SK-N-SH (cell line): ENCODE data around the gene CNTNAP2. TPM values are rescaled to one million over a fixed set of nuclear protein-coding genes. Genes with fewer than 3 reads are reported as not detected.

Experiments used
- CTCF ChIA-PET: fragments of 300-600, 350-600 bp; formaldehyde crosslinking; extraction: SDS; loops from one replicate; lab custom pipeline; 2021; lab: Yijun Ruan, JAX
- POLR2A ChIA-PET: fragments of 350-600 bp; sonication (Branson Sonifier 250); formaldehyde crosslinking; extraction: SDS; loops from one replicate; lab custom pipeline; 2020; ENCODE audit warnings: antibody characterized with exemption, inconsistent platforms; lab: Yijun Ruan, JAX
- DNase-seq: peaks from one replicate; pipeline ENCODE4 v3.0.0; 2012
- H2AFZ ChIP-seq: fragments of 200-600 bp; sonication (generic); 2 replicates; pipeline ENCODE4 v1.8.1; 2016; ENCODE audit warnings: antibody characterized with exemption, mild to moderate bottlenecking, low read depth
- H3F3A ChIP-seq: fragments of 200-600 bp; sonication (generic); replicated peaks from 2 replicates; pipeline ENCODE3; 2016; ENCODE audit warnings: antibody characterized with exemption, mild to moderate bottlenecking; ENCODE audit not compliant: insufficient read depth
- H3K27ac ChIP-seq, 2 experiments: fragments of 200-500 bp in 1 of 2; fragments of 200-600 bp in 1 of 2; sonication (Bioruptor generic) in 1 of 2; sonication (generic), shearing (Covaris generic) in 1 of 2; 2 replicates each; pipeline versions ENCODE4 v1.5.1 to v1.6.1; 2014 to 2016; ENCODE audit warnings: low read depth in 2 of 2, inconsistent platforms in 1 of 2, low read length in 1 of 2, mild to moderate bottlenecking in 1 of 2, mixed read lengths in 1 of 2
- H3K27me3 ChIP-seq: fragments of 200-600 bp; sonication (generic), shearing (Covaris generic); 2 replicates; pipeline ENCODE4 v1.6.1; 2016; ENCODE audit warnings: mixed run types; ENCODE audit not compliant: insufficient read depth
- H3K36me3 ChIP-seq, 2 experiments: fragments of 200-500 bp in 1 of 2; fragments of 200-600 bp in 1 of 2; sonication (Bioruptor generic) in 1 of 2; sonication (generic) in 1 of 2; replicated peaks in 1 of 2; 2 replicates each; pipeline versions ENCODE3 to v1.5.1; 2014 to 2016; ENCODE audit warnings: low read length in 1 of 2, mild to moderate bottlenecking in 1 of 2; ENCODE audit not compliant: insufficient read depth in 2 of 2, control insufficient read depth in 1 of 2
- H3K4me1 ChIP-seq, 2 experiments: fragments of 200-500 bp in 1 of 2; fragments of 200-600 bp in 1 of 2; sonication (Bioruptor generic) in 1 of 2; sonication (generic), shearing (Covaris generic) in 1 of 2; 2 replicates each; pipeline versions ENCODE4 v1.5.1 to v1.6.1; 2014 to 2016; ENCODE audit warnings: low read depth in 1 of 2, low read length in 1 of 2, mixed run types in 1 of 2; ENCODE audit not compliant: insufficient read depth in 2 of 2, control insufficient read depth in 1 of 2
- H3K4me2 ChIP-seq: fragments of 200-600 bp; sonication (generic), shearing (Covaris generic); 2 replicates; pipeline ENCODE4 v1.6.1; 2017; ENCODE audit warnings: mixed run types
- H3K4me3 ChIP-seq, 2 experiments: fragments of 200-500 bp in 1 of 2; fragments of 200-600 bp in 1 of 2; sonication (Bioruptor generic) in 1 of 2; sonication (generic), shearing (Covaris generic) in 1 of 2; 2 replicates each; pipeline versions ENCODE4 v1.5.1 to v1.8.1; 2014 to 2016; ENCODE audit warnings: low read depth in 2 of 2, inconsistent platforms in 1 of 2, low read length in 1 of 2, mild to moderate bottlenecking in 1 of 2, mixed read lengths in 1 of 2, moderate library complexity in 1 of 2
- H3K79me2 ChIP-seq: fragments of 200-600 bp; sonication (generic); 2 replicates; pipeline ENCODE4 v1.8.1; 2017; ENCODE audit warnings: mild to moderate bottlenecking; ENCODE audit not compliant: insufficient read depth
- H3K9ac ChIP-seq: fragments of 200-600 bp; sonication (generic); 2 replicates; pipeline ENCODE4 v1.6.1; 2017; ENCODE audit warnings: mixed run types
- H3K9me2 ChIP-seq: fragments of 200-600 bp; sonication (generic); 2 replicates; pipeline ENCODE4 v1.6.1; 2017; ENCODE audit warnings: mixed run types
- H3K9me3 ChIP-seq: fragments of 200-600 bp; sonication (generic); 2 replicates; pipeline ENCODE4 v1.6.1; 2017; ENCODE audit warnings: mixed run types, mild to moderate bottlenecking, moderate library complexity
- H4K20me1 ChIP-seq: fragments of 200-600 bp; sonication (generic); 2 replicates; pipeline ENCODE4 v1.6.1; 2017; ENCODE audit warnings: mild to moderate bottlenecking, mixed run types; ENCODE audit not compliant: insufficient read depth
- EP300 ChIP-seq, 2 experiments: IDR thresholded peaks; 2 replicates each; pipeline versions ENCODE4 v1.4.0 to v1.6.1; 2012; ENCODE audit warnings: borderline replicate concordance in 1 of 2, low read depth in 1 of 2, low read length in 1 of 2
- EZH2phosphoT487 ChIP-seq: fragments of 200-600 bp; sonication (generic); IDR thresholded peaks from 2 replicates; pipeline ENCODE4 v1.6.1; 2017; ENCODE audit warnings: low read depth, mixed run types, mild to moderate bottlenecking, antibody characterized with exemption, moderate library complexity, borderline replicate concordance
- FOXM1 ChIP-seq: IDR thresholded peaks from 2 replicates; pipeline ENCODE4 v1.4.0; 2012; ENCODE audit warnings: low read depth, mild to moderate bottlenecking
- JUND ChIP-seq: IDR thresholded peaks from 2 replicates; pipeline ENCODE4 v1.4.0; 2012
- MEF2A ChIP-seq: IDR thresholded peaks from 2 replicates; pipeline ENCODE4 v1.4.0; 2012; ENCODE audit warnings: low read depth, borderline replicate concordance
- MXI1 ChIP-seq: IDR thresholded peaks from 2 replicates; pipeline ENCODE4 v1.6.1; 2012; ENCODE audit warnings: mild to moderate bottlenecking, low read depth, low read length, improper control_type of control experiment
- NFIC ChIP-seq: IDR thresholded peaks from 2 replicates; pipeline ENCODE4 v1.4.0; 2012; ENCODE audit warnings: borderline replicate concordance
- NRF1 ChIP-seq: IDR thresholded peaks from 2 replicates; pipeline ENCODE4 v1.6.1; 2012; ENCODE audit warnings: low read depth, mild to moderate bottlenecking, low read length
- POLR2AphosphoS5 ChIP-seq: IDR thresholded peaks from 2 replicates; pipeline ENCODE4 v1.6.1; 2012; ENCODE audit warnings: low read depth, low read length
- RXRA ChIP-seq: IDR thresholded peaks from 2 replicates; pipeline ENCODE4 v1.4.0; 2012; ENCODE audit warnings: low read depth, mild to moderate bottlenecking, borderline replicate concordance
- SIN3A ChIP-seq: IDR thresholded peaks from 2 replicates; pipeline ENCODE4 v1.6.1; 2012; ENCODE audit warnings: low read depth, mild to moderate bottlenecking, low read length, moderate library complexity, borderline replicate concordance
- YY1 ChIP-seq: IDR thresholded peaks from 2 replicates; pipeline ENCODE4 v1.4.0; 2012; ENCODE audit warnings: low read depth, mild to moderate bottlenecking
- WGBS: methylation state at CpG from one replicate; pipeline ENCODE4 v1.1.6; 2017; ENCODE audit warnings: low lambda C conversion rate; 5-methylcytosine and 5-hydroxymethylcytosine counted together
- polyA plus RNA-seq, 3 experiments: library from polyadenylated mRNA; depleted of rRNA; stranded (reverse); fragments of >200 nt; gene quantifications; 2 replicates each; pipeline ENCODE4 v1.2.3, GENCODE V29; 2012
- TF ChIP-seq, protein P1 (sequence below): IDR thresholded peaks from 2 replicates; pipeline ENCODE4; 2012
- TF ChIP-seq, protein P2 (sequence below): IDR thresholded peaks from 2 replicates; pipeline ENCODE4 v1.6.1; 2012; ENCODE audit warnings: mild to moderate bottlenecking, low read depth, low read length, moderate library complexity
- TF ChIP-seq, protein P3 (sequence below): IDR thresholded peaks from 2 replicates; pipeline ENCODE4 v1.4.0; 2012; ENCODE audit warnings: low read depth, borderline replicate concordance

The CNTNAP2 gene
- polyA plus RNA-seq, 1 of the 3 experiments (the other 2 are of a cell fraction), result 3.4 TPM

DNA sequence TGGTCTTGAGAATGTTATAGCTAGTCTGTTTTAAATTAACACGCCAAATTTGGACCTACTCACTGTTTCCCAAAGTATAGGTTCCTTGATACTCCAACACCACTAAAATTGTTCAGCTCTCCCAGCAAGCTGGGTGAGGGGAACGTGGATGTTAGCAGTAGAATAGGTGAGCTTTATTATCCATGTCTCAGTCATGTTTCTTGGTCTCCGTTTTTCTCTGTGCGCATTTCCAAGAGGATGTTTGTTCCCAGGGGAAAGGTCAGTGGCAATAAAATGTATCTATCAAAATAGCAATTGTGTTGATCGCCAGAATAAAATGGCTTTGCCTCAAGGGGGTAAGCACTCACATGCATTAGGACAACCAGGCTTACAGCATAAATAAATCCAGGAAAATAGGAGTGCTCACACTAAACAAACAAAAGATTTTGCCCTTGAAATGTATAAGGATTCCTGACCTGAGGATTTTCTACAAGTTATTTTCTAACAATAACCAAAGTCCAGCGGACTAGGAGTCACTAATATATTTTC lies 2286.9 kb downstream of the CNTNAP2 start:
- Histone ChIP-seq H3F3A (no peaks in the 10 kb centered on the region), H3K27me3 (no peaks in the 10 kb centered on the region), H3K27ac (no peak overlapping the region), H3K4me3 (no peak overlapping the region), H2AFZ (no peak overlapping the region), H3K79me2 (no peaks in the 10 kb centered on the region), H3K9me3 (no peaks in the 10 kb centered on the region), H3K9me2 (no peaks in the 10 kb centered on the region), H3K4me1 (no peaks in the 10 kb centered on the region; a peak in 1 of 4 replicates), H4K20me1 (no peaks in the 10 kb centered on the region), H3K4me2 (no peak overlapping the region), H3K36me3 (no peaks in the 10 kb centered on the region), H3K9ac (no peak overlapping the region)
- TF ChIP-seq EP300 (IDR thresholded peaks at IDR 0.05; ENCODE audit: borderline replicate concordance in 1 of 2, low read depth in 1 of 2, low read length in 1 of 2), result no peak
- no peak for TF ChIP-seq MXI1
- TF ChIP-seq SIN3A, result no peak
- TF ChIP-seq, protein P1, sequence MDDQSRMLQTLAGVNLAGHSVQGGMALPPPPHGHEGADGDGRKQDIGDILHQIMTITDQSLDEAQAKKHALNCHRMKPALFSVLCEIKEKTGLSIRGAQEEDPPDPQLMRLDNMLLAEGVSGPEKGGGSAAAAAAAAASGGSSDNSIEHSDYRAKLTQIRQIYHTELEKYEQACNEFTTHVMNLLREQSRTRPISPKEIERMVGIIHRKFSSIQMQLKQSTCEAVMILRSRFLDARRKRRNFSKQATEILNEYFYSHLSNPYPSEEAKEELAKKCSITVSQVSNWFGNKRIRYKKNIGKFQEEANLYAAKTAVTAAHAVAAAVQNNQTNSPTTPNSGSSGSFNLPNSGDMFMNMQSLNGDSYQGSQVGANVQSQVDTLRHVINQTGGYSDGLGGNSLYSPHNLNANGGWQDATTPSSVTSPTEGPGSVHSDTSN, result no peak
- TF ChIP-seq, protein P2, sequence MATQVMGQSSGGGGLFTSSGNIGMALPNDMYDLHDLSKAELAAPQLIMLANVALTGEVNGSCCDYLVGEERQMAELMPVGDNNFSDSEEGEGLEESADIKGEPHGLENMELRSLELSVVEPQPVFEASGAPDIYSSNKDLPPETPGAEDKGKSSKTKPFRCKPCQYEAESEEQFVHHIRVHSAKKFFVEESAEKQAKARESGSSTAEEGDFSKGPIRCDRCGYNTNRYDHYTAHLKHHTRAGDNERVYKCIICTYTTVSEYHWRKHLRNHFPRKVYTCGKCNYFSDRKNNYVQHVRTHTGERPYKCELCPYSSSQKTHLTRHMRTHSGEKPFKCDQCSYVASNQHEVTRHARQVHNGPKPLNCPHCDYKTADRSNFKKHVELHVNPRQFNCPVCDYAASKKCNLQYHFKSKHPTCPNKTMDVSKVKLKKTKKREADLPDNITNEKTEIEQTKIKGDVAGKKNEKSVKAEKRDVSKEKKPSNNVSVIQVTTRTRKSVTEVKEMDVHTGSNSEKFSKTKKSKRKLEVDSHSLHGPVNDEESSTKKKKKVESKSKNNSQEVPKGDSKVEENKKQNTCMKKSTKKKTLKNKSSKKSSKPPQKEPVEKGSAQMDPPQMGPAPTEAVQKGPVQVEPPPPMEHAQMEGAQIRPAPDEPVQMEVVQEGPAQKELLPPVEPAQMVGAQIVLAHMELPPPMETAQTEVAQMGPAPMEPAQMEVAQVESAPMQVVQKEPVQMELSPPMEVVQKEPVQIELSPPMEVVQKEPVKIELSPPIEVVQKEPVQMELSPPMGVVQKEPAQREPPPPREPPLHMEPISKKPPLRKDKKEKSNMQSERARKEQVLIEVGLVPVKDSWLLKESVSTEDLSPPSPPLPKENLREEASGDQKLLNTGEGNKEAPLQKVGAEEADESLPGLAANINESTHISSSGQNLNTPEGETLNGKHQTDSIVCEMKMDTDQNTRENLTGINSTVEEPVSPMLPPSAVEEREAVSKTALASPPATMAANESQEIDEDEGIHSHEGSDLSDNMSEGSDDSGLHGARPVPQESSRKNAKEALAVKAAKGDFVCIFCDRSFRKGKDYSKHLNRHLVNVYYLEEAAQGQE, result no peak
- TF ChIP-seq NFIC, result no peak
- TF ChIP-seq FOXM1, result no peak
- no peak for TF ChIP-seq MEF2A
- ChIA-PET POLR2A (no interaction called here), CTCF (interaction anchor here (1.3 kb wide), 1 partner anchor 19 kb away, joined by 3 read pairs; no protein-coding TSS in a partner anchor)
- no peak for DNase-seq
- 57% methylated on average over 6 of the region's 6 CpGs for WGBS

DNA sequence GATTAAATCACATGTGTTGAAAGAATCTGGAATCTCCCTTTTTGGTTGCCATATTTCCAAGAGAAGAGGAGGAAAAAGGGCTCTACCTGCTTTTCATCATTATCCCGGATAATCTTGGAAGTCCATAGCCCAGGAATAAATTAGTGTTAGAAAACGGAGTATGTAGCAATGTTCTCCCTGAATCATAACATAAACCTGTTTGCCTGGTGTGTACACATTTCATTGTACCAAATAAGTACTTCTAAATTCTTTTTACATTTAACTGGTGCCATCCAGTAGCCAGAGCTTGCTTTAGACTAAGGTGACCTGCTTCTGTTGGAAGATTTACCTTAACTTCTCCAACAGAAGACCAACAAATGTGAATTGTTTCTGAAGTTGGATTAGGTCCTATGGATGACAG lies 2291.7 kb downstream of the CNTNAP2 start:
- no peak for TF ChIP-seq EZH2phosphoT487
- TF ChIP-seq NRF1, result no peak
- no peak for TF ChIP-seq MEF2A
- TF ChIP-seq, protein P2, result no peak
- TF ChIP-seq, protein P3, sequence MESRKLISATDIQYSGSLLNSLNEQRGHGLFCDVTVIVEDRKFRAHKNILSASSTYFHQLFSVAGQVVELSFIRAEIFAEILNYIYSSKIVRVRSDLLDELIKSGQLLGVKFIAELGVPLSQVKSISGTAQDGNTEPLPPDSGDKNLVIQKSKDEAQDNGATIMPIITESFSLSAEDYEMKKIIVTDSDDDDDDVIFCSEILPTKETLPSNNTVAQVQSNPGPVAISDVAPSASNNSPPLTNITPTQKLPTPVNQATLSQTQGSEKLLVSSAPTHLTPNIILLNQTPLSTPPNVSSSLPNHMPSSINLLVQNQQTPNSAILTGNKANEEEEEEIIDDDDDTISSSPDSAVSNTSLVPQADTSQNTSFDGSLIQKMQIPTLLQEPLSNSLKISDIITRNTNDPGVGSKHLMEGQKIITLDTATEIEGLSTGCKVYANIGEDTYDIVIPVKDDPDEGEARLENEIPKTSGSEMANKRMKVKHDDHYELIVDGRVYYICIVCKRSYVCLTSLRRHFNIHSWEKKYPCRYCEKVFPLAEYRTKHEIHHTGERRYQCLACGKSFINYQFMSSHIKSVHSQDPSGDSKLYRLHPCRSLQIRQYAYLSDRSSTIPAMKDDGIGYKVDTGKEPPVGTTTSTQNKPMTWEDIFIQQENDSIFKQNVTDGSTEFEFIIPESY, result no peak
- no peak for TF ChIP-seq YY1
- TF ChIP-seq RXRA, result no peak
- no peak for TF ChIP-seq POLR2AphosphoS5
- TF ChIP-seq JUND, result no peak
- H3F3A ChIP-seq, result no peaks in the 10 kb centered on the region
- WGBS, result 61% methylated on average over 2 of the region's 2 CpGs

More for the DNA sequence above, 2291.7 kb downstream of the CNTNAP2 start:
- Histone ChIP-seq H3K9me3 (no peaks in the 10 kb centered on the region), H4K20me1 (no peaks in the 10 kb centered on the region), H3K9me2 (no peaks in the 10 kb centered on the region), H3K9ac (no peak overlapping the region), H3K27ac (no peak overlapping the region), H3K79me2 (no peaks in the 10 kb centered on the region), H3K27me3 (no peaks in the 10 kb centered on the region), H3K4me3 (no peak overlapping the region), H2AFZ (no peak overlapping the region), H3K36me3 (no peaks in the 10 kb centered on the region), H3K4me1 (no peaks in the 10 kb centered on the region), H3K4me2 (no peak overlapping the region)
- DNase-seq, result no peak
- CTCF ChIA-PET, result interaction anchor here (0.5 kb wide), 1 partner anchor 101 kb away, joined by 3 read pairs; no protein-coding TSS in a partner anchor
- POLR2A ChIA-PET, result no interaction called here
